Vagina (tissue), 2 donors: ENCODE data around the gene FBRSL1.

Source experiments
- POLR2A ChIP-seq, 2 donors: fragments of 450-650 bp; IDR thresholded peaks; one replicate each; pipeline ENCODE4 v1.6.1; 2017; ENCODE audit warnings: antibody characterized with exemption in 2 of 2, mild to moderate bottlenecking in 2 of 2, moderate library complexity in 2 of 2
- POLR2AphosphoS5 ChIP-seq, 2 donors: sonication (generic); formaldehyde crosslinking; IDR thresholded peaks; one replicate each; pipeline ENCODE4 v1.9.0; 2017; ENCODE audit warnings: antibody characterized with exemption in 2 of 2, mild to moderate bottlenecking in 2 of 2, low read depth in 1 of 2; ENCODE audit not compliant: insufficient read depth in 1 of 2
- TF ChIP-seq, protein P1 (sequence below), 3 experiments: fragments of 450-650 bp in 2 of 3; fragments of 200-600 bp in 1 of 3; sonication (generic) in 1 of 3; IDR thresholded peaks; one replicate each; pipeline ENCODE4 v1.5.1; 2017 to 2019; ENCODE audit warnings: antibody characterized with exemption in 3 of 3, mild to moderate bottlenecking in 2 of 3, moderate library complexity in 2 of 3

DNA sequence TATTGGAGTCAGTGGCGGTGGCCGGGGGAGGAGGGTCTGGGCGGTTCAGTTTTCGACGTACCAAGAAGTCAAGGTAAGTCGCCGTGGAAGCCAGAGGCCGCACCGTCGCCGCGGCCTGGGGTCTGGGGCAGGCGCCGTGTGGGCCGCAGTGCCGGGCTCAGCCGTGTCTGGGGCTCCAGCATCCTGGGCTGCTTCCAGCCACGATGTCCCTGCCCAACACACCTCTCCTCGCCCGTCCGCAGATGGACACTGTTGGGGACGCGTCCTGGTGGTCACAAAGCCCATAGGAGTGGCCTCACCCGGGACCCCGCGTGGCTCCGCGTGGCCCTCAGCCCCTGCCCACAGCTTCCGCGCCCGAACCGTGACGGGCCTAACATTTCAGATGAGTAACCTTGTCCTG, 59.1 kb downstream of the FBRSL1 start:
- no peak for TF ChIP-seq POLR2A (IDR thresholded peaks at IDR 0.05)
- TF ChIP-seq, protein P1, sequence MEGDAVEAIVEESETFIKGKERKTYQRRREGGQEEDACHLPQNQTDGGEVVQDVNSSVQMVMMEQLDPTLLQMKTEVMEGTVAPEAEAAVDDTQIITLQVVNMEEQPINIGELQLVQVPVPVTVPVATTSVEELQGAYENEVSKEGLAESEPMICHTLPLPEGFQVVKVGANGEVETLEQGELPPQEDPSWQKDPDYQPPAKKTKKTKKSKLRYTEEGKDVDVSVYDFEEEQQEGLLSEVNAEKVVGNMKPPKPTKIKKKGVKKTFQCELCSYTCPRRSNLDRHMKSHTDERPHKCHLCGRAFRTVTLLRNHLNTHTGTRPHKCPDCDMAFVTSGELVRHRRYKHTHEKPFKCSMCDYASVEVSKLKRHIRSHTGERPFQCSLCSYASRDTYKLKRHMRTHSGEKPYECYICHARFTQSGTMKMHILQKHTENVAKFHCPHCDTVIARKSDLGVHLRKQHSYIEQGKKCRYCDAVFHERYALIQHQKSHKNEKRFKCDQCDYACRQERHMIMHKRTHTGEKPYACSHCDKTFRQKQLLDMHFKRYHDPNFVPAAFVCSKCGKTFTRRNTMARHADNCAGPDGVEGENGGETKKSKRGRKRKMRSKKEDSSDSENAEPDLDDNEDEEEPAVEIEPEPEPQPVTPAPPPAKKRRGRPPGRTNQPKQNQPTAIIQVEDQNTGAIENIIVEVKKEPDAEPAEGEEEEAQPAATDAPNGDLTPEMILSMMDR (IDR thresholded peaks at IDR 0.05): no peak
- no peak for TF ChIP-seq POLR2AphosphoS5 (IDR thresholded peaks at IDR 0.05; ENCODE audit: insufficient read depth in 1 of 2, low read depth in 1 of 2)
